ENCODE data around the gene LRRC23. TPM values are rescaled to one million over a fixed set of nuclear protein-coding genes. Genes with fewer than 3 reads are reported as not detected.

Gene LRRC23
- total and polyA plus RNA-seq, 4 donors: 29.6 to 61.0 (median 42.1) TPM

GRCh38 chr12:6896846-6897435 is 7.7 kb upstream of the LRRC23 start:
- no peak for TF ChIP-seq CTCF (IDR thresholded peaks at IDR 0.05; ENCODE audit: control extremely low read depth, extremely low read depth)
- Histone ChIP-seq H3K27me3 (ENCODE audit: control insufficient read depth in 3 of 3, insufficient read depth in 3 of 3, low read length in 2 of 3) (no peaks in the 10 kb centered on the region), H3K36me3 (ENCODE audit: control insufficient read depth in 4 of 4, insufficient read depth in 4 of 4, low read length in 4 of 4) (no peaks in the 10 kb centered on the region), H3K9ac (ENCODE audit: insufficient read depth in 1 of 2, low read length in 2 of 2) (no peak overlapping the region), H3K27ac (ENCODE audit: low read depth in 1 of 2, low read length in 1 of 2) (no peak overlapping the region), H3K9me3 (ENCODE audit: control insufficient read depth in 4 of 4, insufficient read depth in 3 of 4, low read length in 3 of 4) (no peaks in the 10 kb centered on the region), H3K4me1 (ENCODE audit: control insufficient read depth in 5 of 5, insufficient read depth in 5 of 5, low read length in 5 of 5) (peaks cover 0 to 6% (median 0%) of the 10 kb centered on the region in 5 donors), H3K4me3 (no peak overlapping the region)
- ATAC-seq (ENCODE audit: insufficient read depth, low FRiP score) (no peak), DNase-seq (no peak)
- WGBS, 2 donors: 85 to 88% methylated on average over 6 of the region's 6 CpGs

- Histone ChIP-seq H3K27ac (ENCODE audit: low read depth in 1 of 2, low read length in 1 of 2) (no peak overlapping the region), H3K9me3 (ENCODE audit: control insufficient read depth in 4 of 4, insufficient read depth in 3 of 4, low read length in 3 of 4) (no peaks in the 10 kb centered on the region), H3K36me3 (ENCODE audit: control insufficient read depth in 4 of 4, insufficient read depth in 4 of 4, low read length in 4 of 4) (no peaks in the 10 kb centered on the region), H3K9ac (ENCODE audit: insufficient read depth in 1 of 2, low read length in 2 of 2) (no peak overlapping the region), H3K27me3 (ENCODE audit: control insufficient read depth in 3 of 3, insufficient read depth in 3 of 3, low read length in 2 of 3) (no peaks in the 10 kb centered on the region), H3K4me3 (no peak overlapping the region), H3K4me1 (ENCODE audit: control insufficient read depth in 5 of 5, insufficient read depth in 5 of 5, low read length in 5 of 5) (peaks cover 0 to 11% (median 4%) of the 10 kb centered on the region in 5 donors)
- no peak for TF ChIP-seq CTCF (IDR thresholded peaks at IDR 0.05; ENCODE audit: control extremely low read depth, extremely low read depth)
- WGBS, 2 donors: 62 to 64% methylated on average over 5 of the region's 5 CpGs
- ATAC-seq (ENCODE audit: insufficient read depth, low FRiP score) (no peak), DNase-seq (no peak)
Observed at GRCh38 chr12:6899427-6899826, 5.2 kb upstream of the LRRC23 start.

GRCh38 chr12:6899837-6900519 is 4.6 kb upstream of the LRRC23 start:
- Histone ChIP-seq H3K27ac (ENCODE audit: low read depth in 1 of 2, low read length in 1 of 2) (peak overlapping the region in 1 of 2 donors; percentile 65), H3K9ac (ENCODE audit: insufficient read depth in 1 of 2, low read length in 2 of 2) (no peak overlapping the region), H3K36me3 (ENCODE audit: control insufficient read depth in 4 of 4, insufficient read depth in 4 of 4, low read length in 4 of 4) (no peaks in the 10 kb centered on the region), H3K9me3 (ENCODE audit: control insufficient read depth in 4 of 4, insufficient read depth in 3 of 4, low read length in 3 of 4) (no peaks in the 10 kb centered on the region), H3K4me1 (ENCODE audit: control insufficient read depth in 5 of 5, insufficient read depth in 5 of 5, low read length in 5 of 5) (peaks cover under 1 to 13% (median 5%) of the 10 kb centered on the region in 5 donors), H3K27me3 (ENCODE audit: control insufficient read depth in 3 of 3, insufficient read depth in 3 of 3, low read length in 2 of 3) (no peaks in the 10 kb centered on the region), H3K4me3 (no peak overlapping the region)
- ATAC-seq (ENCODE audit: insufficient read depth, low FRiP score) (no peak), DNase-seq (peak; percentile 71 to 77 (median 74))
- no peak for TF ChIP-seq CTCF (IDR thresholded peaks at IDR 0.05; ENCODE audit: control extremely low read depth, extremely low read depth)
- WGBS, 2 donors: 37 to 42% methylated on average over 10 of the region's 10 CpGs

Measured in lung (tissue), 12 donors.